Measurements from ENCODE around the gene SYNGR3.

SYNGR3 gene

GRCh38 chr16:2024032-2024420 lies 34.3 kb downstream of the SYNGR3 start:
- no peak overlapping the region for H3K4me3 ChIP-seq (ENCODE audit: low read depth, low read length)
- TF ChIP-seq, protein P1, sequence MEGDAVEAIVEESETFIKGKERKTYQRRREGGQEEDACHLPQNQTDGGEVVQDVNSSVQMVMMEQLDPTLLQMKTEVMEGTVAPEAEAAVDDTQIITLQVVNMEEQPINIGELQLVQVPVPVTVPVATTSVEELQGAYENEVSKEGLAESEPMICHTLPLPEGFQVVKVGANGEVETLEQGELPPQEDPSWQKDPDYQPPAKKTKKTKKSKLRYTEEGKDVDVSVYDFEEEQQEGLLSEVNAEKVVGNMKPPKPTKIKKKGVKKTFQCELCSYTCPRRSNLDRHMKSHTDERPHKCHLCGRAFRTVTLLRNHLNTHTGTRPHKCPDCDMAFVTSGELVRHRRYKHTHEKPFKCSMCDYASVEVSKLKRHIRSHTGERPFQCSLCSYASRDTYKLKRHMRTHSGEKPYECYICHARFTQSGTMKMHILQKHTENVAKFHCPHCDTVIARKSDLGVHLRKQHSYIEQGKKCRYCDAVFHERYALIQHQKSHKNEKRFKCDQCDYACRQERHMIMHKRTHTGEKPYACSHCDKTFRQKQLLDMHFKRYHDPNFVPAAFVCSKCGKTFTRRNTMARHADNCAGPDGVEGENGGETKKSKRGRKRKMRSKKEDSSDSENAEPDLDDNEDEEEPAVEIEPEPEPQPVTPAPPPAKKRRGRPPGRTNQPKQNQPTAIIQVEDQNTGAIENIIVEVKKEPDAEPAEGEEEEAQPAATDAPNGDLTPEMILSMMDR (IDR thresholded peaks at IDR 0.05; ENCODE audit: control insufficient read depth, extremely low read depth, insufficient read depth): no peak
- DNase-seq (ENCODE audit: low read depth): no peak

DNA sequence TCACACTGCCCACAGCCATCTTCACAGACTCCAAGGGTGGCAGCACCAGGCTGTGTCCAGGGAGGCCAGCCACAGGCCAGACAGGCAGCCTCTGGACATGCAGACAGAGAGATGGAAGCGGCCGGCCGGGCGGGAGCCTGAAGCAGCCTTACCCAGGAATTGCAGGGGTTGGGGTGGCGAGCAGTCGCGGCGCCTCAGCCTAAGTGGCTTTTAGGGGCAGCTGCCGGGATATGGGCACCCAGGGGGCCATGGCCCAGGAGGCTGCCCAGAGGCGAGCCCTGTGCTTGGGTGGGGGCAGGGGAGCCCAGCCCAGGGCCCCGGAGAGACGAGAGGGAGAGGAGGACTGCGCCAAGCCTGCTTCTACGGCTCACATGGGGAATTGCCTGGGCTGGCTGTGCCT lies 35.5 kb downstream of the SYNGR3 start:
- TF ChIP-seq, protein P1 (IDR thresholded peaks at IDR 0.05; ENCODE audit: control insufficient read depth, extremely low read depth, insufficient read depth): no peak
- DNase-seq (ENCODE audit: low read depth): no peak
- no peak overlapping the region for H3K4me3 ChIP-seq (ENCODE audit: low read depth, low read length)

- TF ChIP-seq, protein P1 (IDR thresholded peaks at IDR 0.05; ENCODE audit: control insufficient read depth, extremely low read depth, insufficient read depth): no peak
- no peak for DNase-seq (ENCODE audit: low read depth)
- peak overlapping the region; percentile 54 for H3K4me3 ChIP-seq (ENCODE audit: low read depth, low read length)
Measured at GRCh38 chr16:2025878-2026460, 36.2 kb downstream of the SYNGR3 start.

GRCh38 chr16:2026461-2027023 lies 36.8 kb downstream of the SYNGR3 start, which contains the start of gene NHERF2:
NHERF2 (plus strand) TSS chr16:2026902; CDS start chr16:2027006, 104 bp downstream.
- peak within 1 kb of the TSS; percentile 86 for H3K4me3 ChIP-seq (ENCODE audit: low read depth, low read length)
- DNase-seq (ENCODE audit: low read depth): no peak
- TF ChIP-seq, protein P1 (IDR thresholded peaks at IDR 0.05; ENCODE audit: control insufficient read depth, extremely low read depth, insufficient read depth): no peak

DNA sequence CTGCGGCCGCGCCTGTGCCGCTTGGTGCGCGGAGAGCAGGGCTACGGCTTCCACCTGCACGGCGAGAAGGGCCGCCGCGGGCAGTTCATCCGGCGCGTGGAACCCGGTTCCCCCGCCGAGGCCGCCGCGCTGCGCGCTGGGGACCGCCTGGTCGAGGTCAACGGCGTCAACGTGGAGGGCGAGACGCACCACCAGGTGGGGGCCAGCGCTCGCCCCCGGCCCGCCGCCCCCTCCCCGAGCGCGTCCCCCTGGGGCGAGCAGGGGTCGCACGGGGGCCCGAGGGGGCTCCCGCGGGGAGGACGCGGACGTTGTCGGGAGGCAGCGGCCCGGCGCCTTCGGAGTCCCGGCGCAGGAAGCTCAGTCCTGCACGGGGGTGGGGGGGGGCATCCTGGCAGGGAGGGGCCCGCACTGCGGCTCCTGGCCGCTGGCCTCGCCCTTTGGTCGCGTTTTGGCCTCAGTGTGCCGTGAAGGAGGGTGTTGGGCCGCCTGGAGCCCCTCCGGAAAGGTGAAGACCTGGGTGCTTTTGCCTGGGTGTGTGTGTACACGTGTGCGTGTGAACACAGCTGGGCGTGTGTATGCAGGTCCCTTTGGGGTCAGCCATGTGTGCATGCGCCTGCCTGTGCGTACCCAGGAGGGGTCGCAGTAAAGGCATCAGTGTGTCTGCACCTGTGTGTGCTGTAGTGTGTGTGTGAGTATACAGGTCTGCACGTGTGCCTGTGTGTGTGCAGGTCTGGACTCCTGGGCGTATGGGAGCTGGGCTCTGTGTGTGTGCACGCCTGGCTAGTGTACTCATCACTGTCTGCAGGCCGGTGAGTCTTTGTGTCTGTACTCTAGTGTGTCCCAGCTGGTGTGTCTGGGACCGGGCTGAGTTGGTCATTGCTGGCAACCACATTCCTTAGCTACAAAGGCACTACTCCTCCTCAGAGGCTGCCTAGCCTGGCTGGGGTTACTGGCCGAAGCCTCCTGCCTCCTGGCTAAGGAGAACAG lies 37.5 kb downstream of the SYNGR3 start:
- DNase-seq (ENCODE audit: low read depth): no peak
- TF ChIP-seq, protein P1 (IDR thresholded peaks at IDR 0.05; ENCODE audit: control insufficient read depth, extremely low read depth, insufficient read depth): 0 out of 2 replicates have a peak, but pooled peaks have one; percentile 24
- H3K4me3 ChIP-seq (ENCODE audit: low read depth, low read length): peak overlapping the region; percentile 86

GRCh38 chr16:2028146-2028545 lies 38.4 kb downstream of the SYNGR3 start:
- DNase-seq (ENCODE audit: low read depth): no peak
- H3K4me3 ChIP-seq (ENCODE audit: low read depth, low read length): peak overlapping the region; percentile 86
- TF ChIP-seq, protein P1 (IDR thresholded peaks at IDR 0.05; ENCODE audit: control insufficient read depth, extremely low read depth, insufficient read depth): no peak
